MM.1S (cell line): Measurements from ENCODE around the gene NFATC2.
"Not testable (repeated sequence)": the region's sequence is repeated elsewhere in the genome, so short reads cannot be mapped to it uniquely, and the experiment has no call there.

Experiments used
- DNase-seq: peaks from one replicate; pipeline ENCODE4 v3.0.0-alpha.2; 2015
- H2AFZ ChIP-seq: fragments of 300-600 bp; sonication (generic); 2 replicates; pipeline ENCODE4 v1.6.0; 2016; ENCODE audit warnings: antibody characterized with exemption, low read length
- H3F3A ChIP-seq: fragments of 300-600 bp; sonication (generic); 2 replicates; pipeline ENCODE4 v1.6.1; 2016; ENCODE audit warnings: mild to moderate bottlenecking, antibody characterized with exemption, low read length, moderate library complexity, mixed read lengths; ENCODE audit not compliant: insufficient read depth
- H3K27ac ChIP-seq: fragments of 300-600 bp; sonication (generic); 2 replicates; pipeline ENCODE4 v1.5.1; 2016; ENCODE audit warnings: mild to moderate bottlenecking, low read length
- H3K27me3 ChIP-seq: fragments of 300-600 bp; sonication (generic); replicated peaks from 2 replicates; pipeline ENCODE4 v1.6.0; 2016; ENCODE audit warnings: low read length; ENCODE audit not compliant: insufficient read depth
- H3K36me3 ChIP-seq: fragments of 300-600 bp; sonication (generic); replicated peaks from 2 replicates; pipeline ENCODE4 v1.6.1; 2016; ENCODE audit warnings: mild to moderate bottlenecking, low read length, mixed read lengths; ENCODE audit not compliant: insufficient read depth
- H3K4me1 ChIP-seq: fragments of 300-600 bp; sonication (generic); 2 replicates; pipeline ENCODE4 v1.6.1; 2016; ENCODE audit warnings: low read length, mixed read lengths
- H3K4me2 ChIP-seq: fragments of 300-600 bp; sonication (generic); 2 replicates; pipeline ENCODE4 v1.6.0; 2016; ENCODE audit warnings: low read depth, low read length
- H3K4me3 ChIP-seq: fragments of 300-600 bp; sonication (generic); 2 replicates; pipeline ENCODE4 v1.5.1; 2016; ENCODE audit warnings: low read length, mixed read lengths
- H3K79me2 ChIP-seq: fragments of 300-600 bp; sonication (generic); 2 replicates; pipeline ENCODE4 v1.6.1; 2016; ENCODE audit warnings: mixed run types, low read length, mixed read lengths
- H3K9ac ChIP-seq: fragments of 300-600 bp; sonication (generic); 2 replicates; pipeline ENCODE4 v1.6.1; 2016; ENCODE audit warnings: low read length, mixed read lengths
- H3K9me2 ChIP-seq: fragments of 300-600 bp; sonication (generic); replicated peaks from 2 replicates; pipeline ENCODE4 v1.6.1; 2016; ENCODE audit warnings: mild to moderate bottlenecking, low read length, mixed read lengths; ENCODE audit not compliant: insufficient read depth
- H3K9me3 ChIP-seq: fragments of 300-600 bp; sonication (generic); replicated peaks from 2 replicates; pipeline ENCODE4 v1.6.1; 2016; ENCODE audit warnings: mild to moderate bottlenecking, low read length, mixed read lengths; ENCODE audit not compliant: insufficient read depth
- H4K20me1 ChIP-seq: fragments of 300-600 bp; sonication (generic); 2 replicates; pipeline ENCODE4 v1.6.1; 2016; ENCODE audit warnings: mild to moderate bottlenecking, low read length, moderate library complexity, mixed read lengths; ENCODE audit not compliant: insufficient read depth
- CTCF ChIP-seq: fragments of 300-600 bp; sonication (generic); IDR thresholded peaks from 2 replicates; pipeline ENCODE4 v1.5.1; 2016; ENCODE audit warnings: antibody characterized with exemption, low read length, mixed read lengths
- EZH2 ChIP-seq: fragments of 300-600 bp; sonication (generic); optimal IDR thresholded peaks from 2 replicates; pipeline ENCODE3; 2017; ENCODE audit warnings: low read depth, mild to moderate bottlenecking, antibody characterized with exemption, low read length, mixed read lengths
- EZH2phosphoT487 ChIP-seq: fragments of 300-600 bp; sonication (generic); IDR thresholded peaks from 2 replicates; pipeline ENCODE4 v1.6.1; 2018; ENCODE audit warnings: antibody characterized with exemption, low read length

The NFATC2 gene

GRCh38 chr20:51481341-51481914, 61.1 kb downstream of the NFATC2 start:
- H3K9me2 ChIP-seq, result no peaks in the 10 kb centered on the region
- no peak for DNase-seq
- no peaks in the 10 kb centered on the region for H4K20me1 ChIP-seq
- no peak overlapping the region for H3K9ac ChIP-seq
- H3K4me2 ChIP-seq, result no peak overlapping the region
- TF ChIP-seq EZH2 (no peak), EZH2phosphoT487 (no peak), CTCF (no peak)
- H3K36me3 ChIP-seq, result no peaks in the 10 kb centered on the region
- H2AFZ ChIP-seq, result no peak overlapping the region
- no peaks in the 10 kb centered on the region for H3K27me3 ChIP-seq
- H3K4me3 ChIP-seq, result no peak overlapping the region
- no peaks in the 10 kb centered on the region for H3K4me1 ChIP-seq
- no peak overlapping the region for H3K27ac ChIP-seq
- peaks cover 34% of the 10 kb centered on the region for H3K79me2 ChIP-seq
- H3F3A ChIP-seq, result no peaks in the 10 kb centered on the region
- H3K9me3 ChIP-seq, result no peaks in the 10 kb centered on the region

- no peak for DNase-seq
- Histone ChIP-seq H3K36me3 (no peaks in the 10 kb centered on the region), H3K9me2 (no peaks in the 10 kb centered on the region), H3K4me2 (no peak overlapping the region), H3K9me3 (no peaks in the 10 kb centered on the region), H3K4me3 (no peak overlapping the region), H3F3A (no peaks in the 10 kb centered on the region), H3K79me2 (peaks cover 34% of the 10 kb centered on the region), H3K27ac (no peak overlapping the region), H2AFZ (no peak overlapping the region), H3K27me3 (no peaks in the 10 kb centered on the region), H4K20me1 (no peaks in the 10 kb centered on the region), H3K9ac (no peak overlapping the region), H3K4me1 (no peaks in the 10 kb centered on the region)
- TF ChIP-seq EZH2, result no peak
- TF ChIP-seq CTCF, result no peak
- no peak for TF ChIP-seq EZH2phosphoT487
Observed at GRCh38 chr20:51480507-51481270, 61.8 kb downstream of the NFATC2 start.

- peaks cover 19% of the 10 kb centered on the region for H3K79me2 ChIP-seq
- H3K9me3 ChIP-seq, H3K27me3 ChIP-seq, DNase-seq, H3K9ac ChIP-seq, H3K9me2 ChIP-seq, H3K4me3 ChIP-seq, H2AFZ ChIP-seq, H4K20me1 ChIP-seq, H3K36me3 ChIP-seq, H3K4me1 ChIP-seq, H3F3A ChIP-seq, H3K27ac ChIP-seq, H3K4me2 ChIP-seq: not testable (repeated sequence)
Observed at GRCh38 chr20:51476106-51476505, 66.4 kb downstream of the NFATC2 start.

GRCh38 chr20:51473771-51474170, 68.7 kb downstream of the NFATC2 start:
- Histone ChIP-seq H3F3A (no peaks in the 10 kb centered on the region), H3K79me2 (peaks cover 11% of the 10 kb centered on the region; the same call in 1 of the 2 replicates), H3K27ac (no peak overlapping the region), H4K20me1 (no peaks in the 10 kb centered on the region), H3K4me1 (no peaks in the 10 kb centered on the region), H3K4me3 (no peak overlapping the region), H3K9me2 (no peaks in the 10 kb centered on the region), H3K36me3 (no peaks in the 10 kb centered on the region; the same call in 1 of the 2 replicates), H3K9ac (no peak overlapping the region), H3K9me3 (no peaks in the 10 kb centered on the region), H3K4me2 (no peak overlapping the region), H3K27me3 (no peaks in the 10 kb centered on the region), H2AFZ (no peak overlapping the region)
- no peak for TF ChIP-seq CTCF
- no peak for TF ChIP-seq EZH2phosphoT487
- no peak for DNase-seq
